HepG2 (cell line): ENCODE measurements around the gene HSP90AB1. TPM values are rescaled to one million over a fixed set of nuclear protein-coding genes. Genes with fewer than 3 reads are reported as not detected.

Experiments
- ATAC-seq: fragments of 200-7000 bp; cut with Tn5 transposase; 3 replicates; pipeline ENCODE4 v1.9.1; 2020; ENCODE audit warnings: mild to moderate bottlenecking, moderate library complexity
- BruUV-seq: library from RNA; stranded (reverse); fragments of 400-500 nt; replicated peaks from 2 replicates; lab custom pipeline; 2021; lab: Mats Ljungman, UMichigan
- CTCF ChIA-PET: fragments of 300-600 bp; formaldehyde crosslinking; extraction: SDS; loops from one replicate; lab custom pipeline; 2021; ENCODE audit warnings: low total read pairs, inconsistent platforms, low intra/inter-chr PET ratio; lab: Yijun Ruan, JAX
- POLR2A ChIA-PET: fragments of 350-600 bp; sonication (Branson Sonifier 250); formaldehyde crosslinking; loops from one replicate; lab custom pipeline; 2020; ENCODE audit warnings: antibody characterized with exemption, inconsistent platforms; lab: Yijun Ruan, JAX
- DNase-seq: peaks from one replicate; pipeline ENCODE4 v3.0.0-alpha.2; 2015; ENCODE audit warnings: low spot score
- FAIRE-seq: peaks from 3 replicates; lab custom pipeline; 2011; peaks lifted over from hg19 to GRCh38; lab: Jason Lieb, UNC
- H2AFZ ChIP-seq: one replicate; pipeline ENCODE4 v1.6.1; 2011; ENCODE audit warnings: low read length, inconsistent platforms
- H3K27ac ChIP-seq: fragments of 300-600 bp; 3 replicates; pipeline ENCODE4 v1.8.0; 2011; ENCODE audit warnings: mixed run types, mild to moderate bottlenecking, mixed read lengths, low read length, inconsistent platforms; ENCODE audit not compliant: insufficient read depth; ENCODE audit errors: extremely low read length
- H3K27me3 ChIP-seq, 2 experiments: fragments of 200-600 bp in 1 of 2; 2 replicates in 1 of 2; 3 replicates in 1 of 2; pipeline versions ENCODE4 v1.6.0 to v1.8.0; 2011; ENCODE audit warnings: low read length in 2 of 2, mild to moderate bottlenecking in 2 of 2, moderate library complexity in 2 of 2, inconsistent platforms in 1 of 2; ENCODE audit not compliant: insufficient read depth in 2 of 2, control insufficient read depth in 1 of 2
- H3K36me3 ChIP-seq, 2 experiments: fragments of 200-600 bp in 1 of 2; replicated peaks in 1 of 2; 2 replicates in 1 of 2; 3 replicates in 1 of 2; pipeline versions ENCODE4 v1.5.1 to v1.8.0; 2011; ENCODE audit warnings: low read length in 2 of 2, inconsistent platforms in 1 of 2; ENCODE audit not compliant: insufficient read depth in 2 of 2, control insufficient read depth in 1 of 2
- H3K4me1 ChIP-seq: 2 replicates; pipeline ENCODE4 v1.5.1; 2012; ENCODE audit warnings: low read length, inconsistent platforms; ENCODE audit not compliant: insufficient read depth
- H3K4me2 ChIP-seq: 2 replicates; pipeline ENCODE4 v1.6.0; 2011; ENCODE audit warnings: low read depth, low read length, inconsistent platforms
- H3K4me3 ChIP-seq, 3 experiments: fragments of 200-600 bp in 1 of 3; sonication (generic), shearing (Covaris generic) in 1 of 3; replicated peaks in 1 of 3; 2 replicates each; pipeline ENCODE4 v1.5.1; 2011 to 2016; ENCODE audit warnings: low read length in 3 of 3, inconsistent platforms in 2 of 3, low read depth in 2 of 3, mild to moderate bottlenecking in 2 of 3, control low read depth in 1 of 3, mixed read lengths in 1 of 3; ENCODE audit not compliant: insufficient read depth in 1 of 3
- H3K79me2 ChIP-seq: one replicate; pipeline ENCODE4 v1.6.1; 2011; ENCODE audit warnings: low read length, inconsistent platforms; ENCODE audit not compliant: insufficient read depth
- H3K9ac ChIP-seq: 2 replicates; pipeline ENCODE4 v1.6.0; 2011; ENCODE audit warnings: mild to moderate bottlenecking, low read depth, low read length, inconsistent platforms; ENCODE audit not compliant: insufficient read depth
- H3K9me3 ChIP-seq: 2 replicates; pipeline ENCODE4 v1.5.1; 2012; ENCODE audit warnings: mild to moderate bottlenecking, low read length
- H4K20me1 ChIP-seq: 2 replicates; pipeline ENCODE4 v1.6.0; 2011; ENCODE audit warnings: inconsistent platforms, mild to moderate bottlenecking, low read length, moderate library complexity; ENCODE audit not compliant: insufficient read depth
- AGO2 ChIP-seq: fragments of 200-400 bp; formaldehyde crosslinking; optimal IDR thresholded peaks from 2 replicates; pipeline ENCODE3; 2017; ENCODE audit warnings: mild to moderate bottlenecking, low read depth, low read length, moderate library complexity
- DNMT1 ChIP-seq: sonication (generic); formaldehyde crosslinking; IDR thresholded peaks from 2 replicates; pipeline ENCODE4 v1.5.1; 2020; ENCODE audit warnings: mild to moderate bottlenecking, missing genetic modification reagents
- HOXA9 ChIP-seq: sonication (generic); formaldehyde crosslinking; IDR thresholded peaks from 2 replicates; pipeline ENCODE4 v1.8.1; 2022; ENCODE audit warnings: missing genetic modification reagents, mild to moderate bottlenecking, moderate library complexity, borderline replicate concordance
- MAFG ChIP-seq: sonication (generic); formaldehyde crosslinking; IDR thresholded peaks from 2 replicates; pipeline ENCODE4 v1.5.1; 2020; ENCODE audit warnings: mild to moderate bottlenecking, missing genetic modification reagents
- PCBP1 ChIP-seq: fragments of 200-400 bp; formaldehyde crosslinking; IDR thresholded peaks from 2 replicates; pipeline ENCODE4 v1.6.1; 2017; ENCODE audit warnings: mild to moderate bottlenecking, low read depth, low read length, borderline replicate concordance
- ZNF263 ChIP-seq: sonication (generic); formaldehyde crosslinking; IDR thresholded peaks from 2 replicates; pipeline ENCODE4 v1.4.0; 2020; ENCODE audit warnings: missing genetic modification reagents
- WGBS: methylation state at CpG from one replicate; pipeline ENCODE4 v1.1.6; 2017; ENCODE audit warnings: low lambda C conversion rate; 5-methylcytosine and 5-hydroxymethylcytosine counted together
- in situ Hi-C: cut with HindIII; loops from 2 replicates; pipeline ENCODE4 v1.10.0; 2017; ENCODE audit warnings: low pct_unique_long_range_greater_than_20kb; ENCODE audit not compliant: extremely low pct_ligation_motif_present
- intact Hi-C: fragments of 100-400 bp; cut with micrococcal nuclease; formaldehyde crosslinking; loops from one replicate; pipeline ENCODE4 v1.10.0; 2022; ENCODE audit not compliant: unreplicated experiment
- polyA plus RNA-seq, 8 experiments: library from polyadenylated mRNA; depleted of rRNA in 3 of 8; stranded (reverse) in 7 of 8; unstranded in 1 of 8; fragments of >200 nt; fragmentation: Illumina TruSeq in 4 of 8; extraction: Trizol in 4 of 8; gene quantifications; 2 replicates each; pipeline versions ENCODE4 v1.2.1 to v1.2.3, GENCODE V29; 2011 to 2016; ENCODE audit warnings: low read depth in 4 of 8, missing spikeins in 1 of 8, mixed read lengths in 1 of 8; ENCODE audit not compliant: insufficient read depth in 1 of 8
- total RNA-seq, 5 experiments: library from RNA; depleted of rRNA; stranded (reverse); fragments of >200 nt; fragmentation: Illumina TruSeq; extraction: Trizol; gene quantifications; 2 replicates each; pipeline ENCODE4 v1.2.3, GENCODE V29; 2016; ENCODE audit warnings: low read depth in 1 of 5
- TF ChIP-seq, protein P1 (sequence below): sonication (generic); formaldehyde crosslinking; IDR thresholded peaks from 2 replicates; pipeline ENCODE4 v1.4.0; 2020; ENCODE audit warnings: missing genetic modification reagents
- TF ChIP-seq, protein P2 (sequence below), 2 experiments: sonication (generic) in 1 of 2; formaldehyde crosslinking in 1 of 2; IDR thresholded peaks; 2 replicates each; pipeline versions ENCODE4 v1.4.0 to v1.6.1; 2016 to 2020; ENCODE audit warnings: borderline replicate concordance in 1 of 2, low read depth in 1 of 2, mild to moderate bottlenecking in 1 of 2, missing genetic modification reagents in 1 of 2

The HSP90AB1 gene
- total and polyA plus RNA-seq, 2 of the 13 experiments (the other 11 are each of a cell fraction or from before 2014, with no cell fraction given): 1,325 to 1,472 TPM

DNA sequence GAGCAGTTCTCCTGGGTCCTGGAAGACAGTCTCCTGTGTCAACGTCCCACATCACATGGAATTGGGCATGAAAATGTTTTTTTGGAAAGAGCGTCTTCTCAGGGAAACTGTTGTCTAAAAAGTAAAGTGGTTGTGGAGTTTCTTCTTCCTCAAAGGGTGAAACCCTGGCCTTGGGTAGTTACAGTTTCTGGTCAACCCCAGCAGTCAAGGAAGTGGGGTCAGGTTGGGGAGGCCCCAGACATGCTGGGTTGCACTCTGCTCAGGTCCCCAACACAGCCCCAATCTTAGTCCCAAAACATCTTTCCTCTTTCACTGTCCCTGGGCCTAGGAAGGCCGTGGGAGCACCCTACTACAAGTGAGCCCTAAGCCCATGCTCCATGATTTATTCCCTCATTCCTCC, 19.4 kb downstream of the HSP90AB1 start:
- no peak overlapping the region for H3K4me3 ChIP-seq
- H3K9ac ChIP-seq: no peak overlapping the region
- peaks cover 0 to 12% of the 10 kb centered on the region in 2 experiments; a peak in 2 of 5 replicates for H3K36me3 ChIP-seq
- no peak overlapping the region for H3K27ac ChIP-seq
- no peak overlapping the region for H2AFZ ChIP-seq
- ChIA-PET POLR2A (interaction anchor here (2.0 kb wide), 1 partner anchor 19 kb away, joined by 10 read pairs; the partner anchor contains the start of gene HSP90AB1), CTCF (interaction anchor here (1.4 kb wide), 1 partner anchor 70 kb away, joined by 3 read pairs; no protein-coding TSS in a partner anchor)
- H3K9me3 ChIP-seq: no peaks in the 10 kb centered on the region
- in situ Hi-C loops: loop anchor here (5.0 kb wide), 1 partner anchor 46 kb away; the partner anchor contains the start of gene AARS2
- peaks cover 18% of the 10 kb centered on the region for H3K79me2 ChIP-seq
- DNase-seq: no peak
- TF ChIP-seq HOXA9 (CRISPR knock-in tag): no peak
- no peak for TF ChIP-seq PCBP1
- TF ChIP-seq MAFG (CRISPR knock-in tag): no peak
- TF ChIP-seq ZNF263 (CRISPR knock-in tag): no peak
- TF ChIP-seq, protein P1, sequence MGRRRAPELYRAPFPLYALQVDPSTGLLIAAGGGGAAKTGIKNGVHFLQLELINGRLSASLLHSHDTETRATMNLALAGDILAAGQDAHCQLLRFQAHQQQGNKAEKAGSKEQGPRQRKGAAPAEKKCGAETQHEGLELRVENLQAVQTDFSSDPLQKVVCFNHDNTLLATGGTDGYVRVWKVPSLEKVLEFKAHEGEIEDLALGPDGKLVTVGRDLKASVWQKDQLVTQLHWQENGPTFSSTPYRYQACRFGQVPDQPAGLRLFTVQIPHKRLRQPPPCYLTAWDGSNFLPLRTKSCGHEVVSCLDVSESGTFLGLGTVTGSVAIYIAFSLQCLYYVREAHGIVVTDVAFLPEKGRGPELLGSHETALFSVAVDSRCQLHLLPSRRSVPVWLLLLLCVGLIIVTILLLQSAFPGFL (CRISPR knock-in tag): no peak
- no peak for TF ChIP-seq AGO2
- TF ChIP-seq, protein P2, sequence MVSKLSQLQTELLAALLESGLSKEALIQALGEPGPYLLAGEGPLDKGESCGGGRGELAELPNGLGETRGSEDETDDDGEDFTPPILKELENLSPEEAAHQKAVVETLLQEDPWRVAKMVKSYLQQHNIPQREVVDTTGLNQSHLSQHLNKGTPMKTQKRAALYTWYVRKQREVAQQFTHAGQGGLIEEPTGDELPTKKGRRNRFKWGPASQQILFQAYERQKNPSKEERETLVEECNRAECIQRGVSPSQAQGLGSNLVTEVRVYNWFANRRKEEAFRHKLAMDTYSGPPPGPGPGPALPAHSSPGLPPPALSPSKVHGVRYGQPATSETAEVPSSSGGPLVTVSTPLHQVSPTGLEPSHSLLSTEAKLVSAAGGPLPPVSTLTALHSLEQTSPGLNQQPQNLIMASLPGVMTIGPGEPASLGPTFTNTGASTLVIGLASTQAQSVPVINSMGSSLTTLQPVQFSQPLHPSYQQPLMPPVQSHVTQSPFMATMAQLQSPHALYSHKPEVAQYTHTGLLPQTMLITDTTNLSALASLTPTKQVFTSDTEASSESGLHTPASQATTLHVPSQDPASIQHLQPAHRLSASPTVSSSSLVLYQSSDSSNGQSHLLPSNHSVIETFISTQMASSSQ (IDR thresholded peaks at IDR 0.05; ENCODE audit: low read depth): no peak
- TF ChIP-seq, protein P2 (CRISPR knock-in tag; IDR thresholded peaks at IDR 0.05; ENCODE audit: borderline replicate concordance): no peak
- no peak for TF ChIP-seq DNMT1
- H3K4me1 ChIP-seq: peaks cover 41% of the 10 kb centered on the region
- no TSS peak for BruUV-seq
- peaks cover 7 to 25% of the 10 kb centered on the region in 2 experiments; a peak in 4 of 5 replicates for H3K27me3 ChIP-seq
- WGBS: 47% methylated on average over 3 of the region's 3 CpGs
- intact Hi-C loops: no loop called here
- ATAC-seq: no peak
- FAIRE-seq: no peak
- no peak overlapping the region for H3K4me2 ChIP-seq
- no peaks in the 10 kb centered on the region for H4K20me1 ChIP-seq
